Cortex of kidney (tissue), 1 donor: ENCODE results near the gene ANKRD34B.

ENCODE experiments used
- DNase-seq: peaks from one replicate; lab custom pipeline; 2025; lab: John Stamatoyannopoulos, UW

Gene ANKRD34B

GRCh38 chr5:80569086-80569960 lies 757 bp downstream of the ANKRD34B start:
- DNase-seq = no peak

- no peak for DNase-seq
These were observed 1.8 kb downstream of the ANKRD34B start for GRCh38 chr5:80568251-80568650.

- no peak for DNase-seq
These were observed 3.3 kb downstream of the ANKRD34B start for GRCh38 chr5:80566711-80567259.

GRCh38 chr5:80565330-80565729 lies 4.8 kb downstream of the ANKRD34B start:
- DNase-seq = no peak

GRCh38 chr5:80559244-80559643 lies 10.8 kb downstream of the ANKRD34B start:
- no peak for DNase-seq

- no peak for DNase-seq
These were observed 15.0 kb downstream of the ANKRD34B start for GRCh38 chr5:80555099-80555498.

- no peak for DNase-seq
These were observed 15.4 kb downstream of the ANKRD34B start for GRCh38 chr5:80554646-80555045.

- DNase-seq = no peak
These were observed 28.7 kb downstream of the ANKRD34B start for GRCh38 chr5:80541392-80541791.

- no peak for DNase-seq
These were observed 29.4 kb downstream of the ANKRD34B start for GRCh38 chr5:80540691-80541090.

- DNase-seq = no peak
These were observed 53.3 kb downstream of the ANKRD34B start for GRCh38 chr5:80516826-80517225.

GRCh38 chr5:80509362-80509761 lies 60.7 kb downstream of the ANKRD34B start:
- DNase-seq = no peak

GRCh38 chr5:80508844-80509243 lies 61.2 kb downstream of the ANKRD34B start:
- no peak for DNase-seq

- DNase-seq = no peak
These were observed 62.4 kb downstream of the ANKRD34B start for GRCh38 chr5:80507663-80508062.
